BLaER1 treated with 17β-estradiol and CSF1 and Interleukin-3, amounts not matched to agents 10 nM and 100 nM (cell line): ENCODE measurements around the gene PSMA2.
A peak's percentile ranks its signal among the peaks of the same experiment; 100 is the strongest.

Experiments
- H3K27ac ChIP-seq, 11 experiments: shearing (Covaris generic); formaldehyde crosslinking; 2 replicates each; pipeline ENCODE4 v1.8.1; 2022
- H3K27me3 ChIP-seq, 11 experiments: shearing (Covaris generic); formaldehyde crosslinking; 2 replicates each; pipeline ENCODE4 v1.8.1; 2022
- H3K36me3 ChIP-seq, 11 experiments: shearing (Covaris generic); formaldehyde crosslinking; 2 replicates each; pipeline ENCODE4 v1.8.1; 2022
- H3K4me1 ChIP-seq, 10 experiments: shearing (Covaris generic); formaldehyde crosslinking; 2 replicates each; pipeline ENCODE4 v1.8.1; 2022
- H3K4me2 ChIP-seq, 11 experiments: shearing (Covaris generic); formaldehyde crosslinking; 2 replicates each; pipeline ENCODE4 v1.8.1; 2022
- H3K4me3 ChIP-seq, 10 experiments: shearing (Covaris generic); formaldehyde crosslinking; 2 replicates each; pipeline ENCODE4 v1.8.1; 2022
- H3K9ac ChIP-seq, 11 experiments: shearing (Covaris generic); formaldehyde crosslinking; 2 replicates each; pipeline ENCODE4 v1.8.1; 2022
- H3K9me3 ChIP-seq, 11 experiments: shearing (Covaris generic); formaldehyde crosslinking; replicated peaks in 1 of 11; 2 replicates each; pipeline ENCODE4 v1.8.1; 2022
- H4K20me1 ChIP-seq, 11 experiments: shearing (Covaris generic); formaldehyde crosslinking; 2 replicates each; pipeline ENCODE4 v1.8.1; 2022
- Cebpa-rat ChIP-seq, 11 experiments: shearing (Covaris generic); IDR thresholded peaks; 2 replicates each; pipeline ENCODE4 v1.8.1; 2022

The PSMA2 gene

DNA sequence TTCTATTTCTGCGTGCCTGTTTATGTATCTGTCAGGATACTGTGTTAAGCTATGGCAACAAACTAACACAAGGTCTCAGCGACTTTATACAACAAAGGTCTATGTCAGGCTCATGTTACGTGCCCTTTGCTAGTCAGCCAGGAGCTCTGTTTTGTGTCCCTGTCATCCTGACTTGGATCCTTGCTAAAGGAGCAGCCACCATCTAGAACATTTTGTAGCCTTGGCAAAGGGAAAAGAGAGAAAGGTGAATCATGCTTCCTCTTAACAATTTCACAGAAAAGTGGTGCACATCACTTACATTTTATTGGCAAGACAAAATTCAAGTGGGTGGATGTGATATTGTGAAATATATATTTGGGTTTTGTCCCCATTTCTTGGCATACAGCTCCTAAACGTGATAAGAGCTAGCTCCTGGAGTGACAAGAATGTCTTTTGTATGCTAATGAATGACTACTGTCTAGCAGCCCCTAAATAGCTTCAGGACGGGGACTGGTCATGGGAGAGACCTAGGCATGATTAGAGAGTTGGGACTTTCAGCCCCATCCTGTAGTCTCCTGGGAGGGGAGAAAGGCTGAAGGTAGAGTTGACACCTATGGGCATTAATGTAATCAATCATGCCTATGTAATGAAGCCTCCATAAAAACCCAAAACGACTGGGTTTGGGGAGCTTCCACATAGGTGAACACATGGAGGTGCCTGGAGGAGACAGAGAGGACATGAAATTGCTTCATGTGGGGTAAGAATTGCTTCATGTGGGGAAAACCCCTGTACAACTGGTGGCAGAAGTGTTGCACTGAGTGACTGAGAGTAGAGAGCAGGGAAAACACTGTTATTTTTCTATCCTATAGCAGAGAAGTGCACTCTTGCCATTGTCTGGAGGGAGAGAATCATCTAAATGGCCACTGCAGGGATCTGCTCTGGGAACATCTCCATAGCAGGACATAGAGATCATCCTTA lies 33.2 kb upstream of the PSMA2 start:
- Histone ChIP-seq H3K27ac (no peak overlapping the region), H3K27me3 (no peaks in the 10 kb centered on the region), H3K4me2 (no peak overlapping the region), H4K20me1 (no peaks in the 10 kb centered on the region), H3K4me3 (no peak overlapping the region), H3K4me1 (peaks cover 0 to 11% (median 6%) of the 10 kb centered on the region in 10 experiments; a peak in 12 of 20 replicates), H3K36me3 (no peaks in the 10 kb centered on the region), H3K9ac (no peak overlapping the region), H3K9me3 (peaks cover 0 to 8% (median under 1%) of the 10 kb centered on the region in 11 experiments; a peak in 7 of 22 replicates)
- no peak for TF ChIP-seq Cebpa-rat (IDR thresholded peaks at IDR 0.05)

DNA sequence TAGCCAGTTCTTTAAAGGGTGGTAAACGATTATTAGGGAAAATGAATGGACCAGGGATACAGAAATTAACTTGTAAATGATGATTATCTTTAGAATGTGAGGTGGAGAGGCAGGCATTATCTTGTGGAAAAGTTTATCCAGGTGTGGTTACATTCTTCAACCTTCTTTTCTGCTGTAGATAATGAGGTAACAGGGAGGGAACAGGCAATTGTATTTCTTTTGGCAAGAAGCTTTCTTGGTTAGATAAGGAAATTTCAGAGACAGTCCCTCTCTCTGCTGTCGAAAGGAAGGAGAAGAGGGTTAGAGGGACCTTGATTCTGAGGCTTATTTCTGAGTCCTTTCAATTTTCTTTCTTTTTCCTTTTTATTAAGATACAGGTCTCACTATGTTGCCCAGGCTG lies 32.3 kb upstream of the PSMA2 start:
- no peak for TF ChIP-seq Cebpa-rat (IDR thresholded peaks at IDR 0.05)
- H3K9ac ChIP-seq: no peak overlapping the region
- no peak overlapping the region for H3K4me3 ChIP-seq
- H3K9me3 ChIP-seq: peaks cover 6 to 16% (median 9%) of the 10 kb centered on the region in 11 experiments; a peak in 16 of 22 replicates
- no peak overlapping the region for H3K4me2 ChIP-seq
- no peaks in the 10 kb centered on the region for H3K36me3 ChIP-seq
- H3K27me3 ChIP-seq: no peaks in the 10 kb centered on the region
- H3K27ac ChIP-seq: no peak overlapping the region
- peaks cover 0 to 11% (median 6%) of the 10 kb centered on the region in 10 experiments; a peak in 12 of 20 replicates for H3K4me1 ChIP-seq
- no peaks in the 10 kb centered on the region for H4K20me1 ChIP-seq

DNA sequence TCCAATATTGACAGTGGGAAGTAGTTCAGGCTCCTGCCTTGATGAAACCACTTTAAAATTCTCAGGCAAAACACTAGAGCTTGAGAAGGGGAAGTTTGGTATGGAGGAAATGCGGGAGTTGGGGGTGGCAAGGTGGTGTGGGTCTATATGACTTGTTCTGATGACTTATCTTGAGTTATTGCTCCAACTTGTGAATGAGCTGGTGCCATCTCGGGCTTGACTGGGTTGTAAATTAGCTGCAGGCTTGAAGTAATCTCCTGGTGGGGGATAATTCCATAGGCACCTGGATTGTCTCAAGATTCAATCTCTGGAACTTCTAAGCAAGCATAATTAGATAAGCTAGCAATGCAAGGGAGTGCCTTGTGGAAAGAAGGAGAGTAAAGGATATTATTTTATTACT lies 29.2 kb upstream of the PSMA2 start:
- Histone ChIP-seq H4K20me1 (no peaks in the 10 kb centered on the region), H3K27ac (no peak overlapping the region), H3K4me2 (no peak overlapping the region), H3K27me3 (no peaks in the 10 kb centered on the region), H3K4me3 (no peak overlapping the region), H3K4me1 (no peaks in the 10 kb centered on the region; a peak in 1 of 20 replicates), H3K9me3 (peaks cover 25 to 38% (median 30%) of the 10 kb centered on the region in 11 experiments), H3K36me3 (peaks cover 0 to 3% (median 0%) of the 10 kb centered on the region in 11 experiments; a peak in 2 of 22 replicates), H3K9ac (no peak overlapping the region)
- TF ChIP-seq Cebpa-rat (IDR thresholded peaks at IDR 0.05): no peak

DNA sequence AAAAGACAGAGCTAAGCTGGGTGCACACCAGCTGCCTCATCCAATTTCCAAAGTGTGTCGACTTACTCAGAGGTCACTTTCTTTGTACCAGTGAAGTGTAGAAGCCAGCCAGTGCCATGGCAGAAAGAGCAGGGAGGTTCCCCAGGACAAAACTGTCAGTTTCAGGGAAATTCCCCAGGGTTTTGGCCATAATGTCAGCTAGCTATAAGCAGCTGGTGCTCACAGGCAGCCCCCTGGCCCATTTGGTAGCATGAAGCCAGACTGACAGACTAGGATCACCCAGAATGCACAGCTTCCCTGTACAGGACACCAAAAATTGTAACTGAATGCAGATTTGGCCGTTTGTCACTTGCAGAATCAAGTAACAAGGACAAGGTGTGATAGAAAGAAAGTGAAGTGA lies 28.8 kb upstream of the PSMA2 start:
- Histone ChIP-seq H3K4me3 (no peak overlapping the region), H3K9ac (no peak overlapping the region), H3K27me3 (no peaks in the 10 kb centered on the region), H4K20me1 (no peaks in the 10 kb centered on the region), H3K9me3 (peaks cover 29 to 42% (median 34%) of the 10 kb centered on the region in 11 experiments), H3K27ac (no peak overlapping the region), H3K4me1 (no peaks in the 10 kb centered on the region; a peak in 1 of 20 replicates), H3K36me3 (peaks cover 0 to 3% (median 0%) of the 10 kb centered on the region in 11 experiments; a peak in 2 of 22 replicates), H3K4me2 (peak overlapping the region in 1 of 11 experiments; percentile 8; a peak in 1 of 22 replicates)
- no peak for TF ChIP-seq Cebpa-rat (IDR thresholded peaks at IDR 0.05)

DNA sequence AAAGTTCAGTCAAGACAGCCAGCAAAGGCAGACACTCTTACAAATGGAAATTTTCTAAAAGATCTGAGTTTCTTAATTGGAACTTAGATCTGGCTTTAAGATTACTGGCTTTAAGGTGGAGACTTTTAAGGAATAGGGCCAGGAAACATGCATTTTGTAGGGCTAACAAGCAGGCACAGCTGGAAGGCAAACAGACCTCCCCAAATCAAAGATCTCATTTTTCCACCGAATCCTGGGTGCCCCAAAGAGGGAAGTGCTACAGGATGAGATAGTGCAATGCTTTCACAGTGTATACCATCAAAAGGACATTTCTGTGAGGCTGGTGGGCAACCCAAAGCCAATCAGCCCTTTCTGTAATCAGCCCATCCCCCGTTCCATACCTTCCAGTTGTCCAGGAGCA lies 27.6 kb upstream of the PSMA2 start:
- H3K4me1 ChIP-seq: no peaks in the 10 kb centered on the region; a peak in 1 of 20 replicates
- H3K27ac ChIP-seq: no peak overlapping the region
- TF ChIP-seq Cebpa-rat (IDR thresholded peaks at IDR 0.05): no peak
- peaks cover 0 to 3% (median 0%) of the 10 kb centered on the region in 11 experiments; a peak in 2 of 22 replicates for H3K36me3 ChIP-seq
- no peak overlapping the region for H3K4me3 ChIP-seq
- no peaks in the 10 kb centered on the region for H3K27me3 ChIP-seq
- H3K9ac ChIP-seq: no peak overlapping the region
- H4K20me1 ChIP-seq: no peaks in the 10 kb centered on the region
- no peak overlapping the region for H3K4me2 ChIP-seq
- H3K9me3 ChIP-seq: peaks cover 33 to 54% (median 46%) of the 10 kb centered on the region in 11 experiments

DNA sequence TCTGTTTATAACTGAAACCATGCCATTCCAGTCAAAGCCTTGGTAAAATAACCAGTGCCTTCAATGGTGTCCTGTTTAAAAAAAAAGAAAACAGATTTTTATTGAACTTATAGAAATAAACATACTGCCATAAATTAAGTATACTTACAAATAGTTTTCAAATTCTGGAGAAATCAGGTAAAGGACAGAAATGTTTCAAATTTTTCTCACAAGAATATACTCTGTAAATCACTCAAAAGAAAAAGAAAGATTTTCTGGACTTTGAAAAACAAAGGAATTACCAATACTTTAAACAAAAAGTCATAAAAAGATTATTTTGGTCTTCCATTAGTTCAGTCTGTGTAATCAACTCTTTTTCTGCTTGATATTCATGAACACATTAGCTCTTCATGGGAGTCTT lies 24.1 kb upstream of the PSMA2 start:
- Histone ChIP-seq H3K4me2 (no peak overlapping the region), H3K27me3 (no peaks in the 10 kb centered on the region)

DNA sequence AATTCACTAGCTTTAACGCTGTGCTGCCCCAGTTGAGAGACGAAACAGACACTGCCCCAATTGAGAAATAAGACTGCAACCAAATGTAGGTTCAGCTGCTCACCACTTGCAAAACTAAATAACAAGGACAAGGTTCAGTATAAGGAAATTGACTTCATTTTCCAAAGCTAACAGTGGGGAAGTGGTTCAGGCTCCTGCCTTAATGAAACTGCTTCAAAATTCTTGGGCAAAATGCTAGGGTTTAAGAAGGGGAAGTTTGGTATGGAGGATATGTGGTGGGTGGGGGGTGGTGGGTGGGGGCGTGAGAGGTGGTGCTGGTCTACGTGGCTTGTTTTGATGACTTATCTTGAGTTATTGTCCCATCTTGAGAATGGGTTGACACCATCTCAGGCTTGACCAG lies 22.0 kb upstream of the PSMA2 start:
- Histone ChIP-seq H4K20me1 (no peaks in the 10 kb centered on the region), H3K4me3 (no peak overlapping the region), H3K36me3 (peaks cover 0 to 3% (median 0%) of the 10 kb centered on the region in 11 experiments; a peak in 2 of 22 replicates), H3K9me3 (peaks cover 26 to 42% (median 34%) of the 10 kb centered on the region in 11 experiments), H3K4me2 (no peak overlapping the region), H3K27me3 (no peaks in the 10 kb centered on the region), H3K4me1 (peaks cover 0 to 8% (median 0%) of the 10 kb centered on the region in 10 experiments; a peak in 1 of 20 replicates), H3K27ac (no peak overlapping the region), H3K9ac (no peak overlapping the region)
- no peak for TF ChIP-seq Cebpa-rat (IDR thresholded peaks at IDR 0.05)

More for the DNA sequence above, 24.1 kb upstream of the PSMA2 start:
- H4K20me1 ChIP-seq: no peaks in the 10 kb centered on the region
- no peak overlapping the region for H3K4me3 ChIP-seq
- no peak overlapping the region for H3K9ac ChIP-seq
- H3K4me1 ChIP-seq: peaks cover 0 to 8% (median 0%) of the 10 kb centered on the region in 10 experiments; a peak in 2 of 20 replicates
- H3K9me3 ChIP-seq: peaks cover 33 to 54% (median 47%) of the 10 kb centered on the region in 11 experiments
- H3K27ac ChIP-seq: no peak overlapping the region
- TF ChIP-seq Cebpa-rat (IDR thresholded peaks at IDR 0.05): no peak
- peaks cover 0 to 3% (median 0%) of the 10 kb centered on the region in 11 experiments; a peak in 2 of 22 replicates for H3K36me3 ChIP-seq

DNA sequence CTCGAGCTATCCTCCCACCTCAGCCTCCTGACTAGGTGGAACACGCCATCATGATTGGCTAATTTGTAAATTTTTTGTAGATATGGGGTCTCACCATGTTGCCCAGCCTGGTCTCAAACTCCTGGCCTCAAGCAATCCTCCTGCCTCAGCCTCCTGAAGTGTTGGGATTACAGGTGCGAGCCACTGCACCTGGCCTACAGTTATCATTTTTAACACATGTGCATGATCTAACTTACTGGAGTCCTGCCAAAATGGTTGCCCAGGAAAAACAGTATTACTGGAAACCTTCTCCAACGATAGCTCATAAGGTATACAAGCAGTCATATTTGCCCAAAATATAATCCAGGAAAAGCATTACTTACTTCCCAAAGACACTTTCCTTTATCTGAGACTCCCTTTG lies 20.4 kb upstream of the PSMA2 start:
- no peak overlapping the region for H3K9ac ChIP-seq
- H3K4me2 ChIP-seq: no peak overlapping the region
- H3K27me3 ChIP-seq: no peaks in the 10 kb centered on the region
- no peak for TF ChIP-seq Cebpa-rat (IDR thresholded peaks at IDR 0.05)
- H3K4me1 ChIP-seq: peaks cover 0 to 8% (median 0%) of the 10 kb centered on the region in 10 experiments; a peak in 1 of 20 replicates
- H3K27ac ChIP-seq: no peak overlapping the region
- H3K9me3 ChIP-seq: peaks cover 18 to 37% (median 28%) of the 10 kb centered on the region in 11 experiments
- no peaks in the 10 kb centered on the region for H4K20me1 ChIP-seq
- peaks cover 0 to 3% (median 0%) of the 10 kb centered on the region in 11 experiments; a peak in 2 of 22 replicates for H3K36me3 ChIP-seq
- H3K4me3 ChIP-seq: no peak overlapping the region

DNA sequence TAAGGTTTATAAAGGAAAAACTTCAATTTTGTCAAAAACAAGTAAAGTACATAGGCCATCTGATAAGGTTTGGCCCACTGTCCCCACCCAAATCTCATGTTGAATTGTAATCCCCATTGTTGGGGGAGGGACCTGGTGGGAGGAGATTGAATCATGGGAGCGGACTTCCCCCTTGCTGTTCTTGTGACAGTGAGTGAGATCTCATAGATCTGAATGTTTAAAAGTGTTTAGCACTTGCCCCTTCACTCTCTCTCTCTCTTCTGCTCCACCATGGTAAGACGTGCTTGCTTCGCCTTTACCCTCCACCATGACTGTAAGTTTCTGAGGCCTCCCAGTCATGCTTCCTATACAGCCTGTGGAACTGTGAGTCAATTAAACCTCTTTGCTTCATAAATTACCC lies 18.4 kb upstream of the PSMA2 start:
- no peaks in the 10 kb centered on the region for H3K36me3 ChIP-seq
- H3K27me3 ChIP-seq: no peaks in the 10 kb centered on the region
- H3K4me2 ChIP-seq: no peak overlapping the region
- H3K27ac ChIP-seq: no peak overlapping the region
- H3K9me3 ChIP-seq: peaks cover 0 to 18% (median 9%) of the 10 kb centered on the region in 11 experiments; a peak in 17 of 22 replicates
- no peak for TF ChIP-seq Cebpa-rat (IDR thresholded peaks at IDR 0.05)
- H3K9ac ChIP-seq: no peak overlapping the region
- H4K20me1 ChIP-seq: no peaks in the 10 kb centered on the region
- H3K4me3 ChIP-seq: no peak overlapping the region
- H3K4me1 ChIP-seq: peaks cover 8 to 23% (median 11%) of the 10 kb centered on the region in 10 experiments; a peak in 17 of 20 replicates
